C4-2B (cell line): Measurements from ENCODE around the gene KCNJ6.

Experiments used
- H3K27ac ChIP-seq: fragments of 450-650 bp; 2 replicates; pipeline ENCODE4 v1.5.1; 2017
- ZFX ChIP-seq: fragments of 450-650 bp; IDR thresholded peaks from 2 replicates; pipeline ENCODE4 v1.6.1; 2017
- TF ChIP-seq, protein P1 (sequence below): fragments of 450-650 bp; conservative IDR thresholded peaks from 2 replicates; pipeline ENCODE4 v1.5.1; 2017; ENCODE audit warnings: mild to moderate bottlenecking

KCNJ6 gene

DNA sequence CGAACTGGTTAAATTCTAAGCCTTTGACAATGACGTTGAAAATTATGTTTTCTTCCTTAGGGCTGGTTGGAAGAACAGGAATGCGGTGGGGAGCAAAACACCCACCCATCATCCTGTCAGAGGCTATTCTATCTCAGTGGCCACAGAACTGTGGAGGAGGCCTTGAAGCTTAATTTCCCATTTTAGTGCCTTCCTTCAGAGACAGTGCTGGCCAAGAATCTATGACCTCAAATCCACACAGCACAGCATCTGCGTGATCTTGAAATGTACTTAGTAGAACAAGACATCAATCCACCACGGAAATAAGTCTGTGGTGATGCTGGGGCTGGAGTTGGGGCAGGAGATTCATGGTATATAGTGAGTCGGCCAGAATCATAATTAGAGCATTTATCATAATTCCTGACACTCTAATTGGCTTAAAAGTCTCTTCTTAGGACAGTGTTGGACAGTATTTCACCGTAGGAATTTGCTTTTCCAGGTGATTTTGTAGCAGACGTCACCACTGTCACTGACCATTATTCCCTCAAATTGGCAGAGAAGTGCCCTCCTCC is 113.1 kb downstream of the KCNJ6 start:
- TF ChIP-seq, protein P1, sequence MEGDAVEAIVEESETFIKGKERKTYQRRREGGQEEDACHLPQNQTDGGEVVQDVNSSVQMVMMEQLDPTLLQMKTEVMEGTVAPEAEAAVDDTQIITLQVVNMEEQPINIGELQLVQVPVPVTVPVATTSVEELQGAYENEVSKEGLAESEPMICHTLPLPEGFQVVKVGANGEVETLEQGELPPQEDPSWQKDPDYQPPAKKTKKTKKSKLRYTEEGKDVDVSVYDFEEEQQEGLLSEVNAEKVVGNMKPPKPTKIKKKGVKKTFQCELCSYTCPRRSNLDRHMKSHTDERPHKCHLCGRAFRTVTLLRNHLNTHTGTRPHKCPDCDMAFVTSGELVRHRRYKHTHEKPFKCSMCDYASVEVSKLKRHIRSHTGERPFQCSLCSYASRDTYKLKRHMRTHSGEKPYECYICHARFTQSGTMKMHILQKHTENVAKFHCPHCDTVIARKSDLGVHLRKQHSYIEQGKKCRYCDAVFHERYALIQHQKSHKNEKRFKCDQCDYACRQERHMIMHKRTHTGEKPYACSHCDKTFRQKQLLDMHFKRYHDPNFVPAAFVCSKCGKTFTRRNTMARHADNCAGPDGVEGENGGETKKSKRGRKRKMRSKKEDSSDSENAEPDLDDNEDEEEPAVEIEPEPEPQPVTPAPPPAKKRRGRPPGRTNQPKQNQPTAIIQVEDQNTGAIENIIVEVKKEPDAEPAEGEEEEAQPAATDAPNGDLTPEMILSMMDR = no peak
- no peak for TF ChIP-seq ZFX
- H3K27ac ChIP-seq = no peak overlapping the region

DNA sequence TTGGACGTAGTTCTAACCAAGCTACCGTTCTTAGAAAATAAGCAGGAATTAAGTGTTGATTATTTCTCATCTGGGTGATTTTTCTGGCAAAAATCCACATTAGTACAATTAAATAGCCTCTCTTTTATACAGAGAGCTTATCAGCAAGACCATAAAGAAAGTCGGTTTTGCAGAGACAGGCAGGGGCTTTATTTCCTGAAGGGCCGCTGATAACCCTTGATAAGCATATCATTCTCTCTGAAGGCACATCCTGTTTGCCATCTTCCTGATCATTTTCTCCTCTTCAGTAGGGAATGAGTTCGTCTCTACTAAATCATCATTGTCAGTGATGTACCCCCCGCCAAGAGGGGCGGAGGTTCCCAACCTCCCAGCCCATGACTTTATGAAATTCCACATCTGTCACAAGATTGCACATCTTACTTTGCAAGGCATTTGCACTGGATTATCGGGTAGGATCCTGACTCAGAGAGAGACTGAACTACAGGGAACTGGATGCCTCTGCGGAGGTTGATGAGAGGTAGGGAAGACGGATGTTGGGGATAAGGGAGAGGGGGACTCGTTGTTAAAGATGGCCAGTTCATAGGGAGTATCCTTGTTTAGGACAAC is 115.7 kb downstream of the KCNJ6 start:
- TF ChIP-seq, protein P1 = no peak
- TF ChIP-seq ZFX = no peak
- no peak overlapping the region for H3K27ac ChIP-seq

DNA sequence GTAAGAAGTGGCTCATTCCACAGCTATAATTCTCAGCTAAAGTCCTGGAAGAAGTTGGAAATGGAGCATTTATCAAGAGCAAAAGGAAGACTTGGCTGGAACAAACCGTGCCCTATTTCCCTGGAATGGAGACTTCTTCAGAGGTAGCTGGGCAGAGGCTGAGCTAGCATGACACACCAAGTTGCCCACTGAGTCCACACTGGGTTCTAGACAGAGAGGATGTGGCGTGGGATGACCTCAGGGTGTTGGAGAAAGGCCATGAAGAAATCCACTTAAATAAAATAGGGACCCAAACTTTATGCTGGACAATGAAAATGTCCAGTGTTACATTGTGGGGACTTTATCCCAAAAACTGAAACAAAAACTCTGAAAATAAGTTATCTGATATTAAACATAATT is 116.2 kb downstream of the KCNJ6 start:
- H3K27ac ChIP-seq = no peak overlapping the region
- TF ChIP-seq, protein P1 = no peak
- no peak for TF ChIP-seq ZFX

DNA sequence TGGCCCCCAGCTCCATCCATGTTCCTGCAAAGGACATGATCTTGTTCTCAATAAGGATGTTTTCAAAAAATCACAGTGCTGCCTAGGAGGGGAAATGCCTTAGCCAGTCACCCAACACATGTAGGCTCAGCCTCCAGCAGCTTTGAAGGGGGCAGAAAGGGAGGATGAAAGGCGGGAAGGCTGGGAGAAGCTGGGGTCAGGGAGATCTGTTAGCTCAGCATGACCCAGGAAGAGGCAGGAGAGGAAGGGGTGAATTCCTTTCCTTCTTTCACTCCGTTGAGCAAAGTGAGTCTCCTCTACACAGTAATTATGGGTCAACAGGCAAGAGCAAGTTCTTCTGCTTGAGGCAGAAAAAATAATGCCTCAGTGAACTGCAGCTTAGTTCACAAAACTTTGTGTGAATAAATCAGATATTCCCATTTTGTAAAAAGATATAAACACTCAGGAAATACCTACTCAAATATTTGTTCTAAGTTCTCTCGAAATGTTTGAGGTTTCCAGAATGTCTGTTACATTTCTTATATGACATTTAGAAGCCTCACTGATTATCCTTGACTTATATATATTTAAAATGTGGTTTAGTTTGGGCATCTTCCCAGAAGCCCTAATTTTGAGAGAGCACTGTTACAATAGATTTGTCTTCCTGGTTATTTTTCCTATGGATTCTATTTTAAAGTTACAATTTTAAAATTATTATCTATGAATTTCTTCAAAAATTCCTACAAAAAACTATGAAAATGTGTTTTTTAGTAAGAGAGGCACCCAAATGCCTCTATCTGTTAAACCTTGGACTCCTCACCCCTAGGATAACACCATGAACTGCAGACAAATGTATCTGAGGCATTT is 116.8 kb downstream of the KCNJ6 start:
- TF ChIP-seq ZFX = no peak
- TF ChIP-seq, protein P1 = no peak
- no peak overlapping the region for H3K27ac ChIP-seq

DNA sequence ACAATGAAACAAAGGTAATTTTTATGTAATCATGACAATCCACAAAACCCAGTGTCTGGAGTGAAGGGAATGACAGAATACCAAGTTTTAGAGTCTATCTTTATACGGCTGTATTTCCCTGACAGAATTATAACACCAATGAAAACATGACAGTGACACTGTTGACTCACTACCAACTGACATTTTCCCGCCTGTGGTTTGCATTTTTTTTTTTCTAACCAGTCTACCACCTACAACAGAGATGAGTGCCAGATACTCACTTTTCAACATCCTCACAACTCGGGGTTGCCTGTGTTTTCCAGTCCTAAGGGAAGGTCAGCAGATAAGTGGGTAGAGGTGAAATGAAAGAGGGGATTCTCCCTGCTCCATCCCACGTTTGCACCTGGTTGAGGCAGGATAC is 118.9 kb downstream of the KCNJ6 start:
- H3K27ac ChIP-seq = no peak overlapping the region
- TF ChIP-seq, protein P1 = no peak
- TF ChIP-seq ZFX = no peak

DNA sequence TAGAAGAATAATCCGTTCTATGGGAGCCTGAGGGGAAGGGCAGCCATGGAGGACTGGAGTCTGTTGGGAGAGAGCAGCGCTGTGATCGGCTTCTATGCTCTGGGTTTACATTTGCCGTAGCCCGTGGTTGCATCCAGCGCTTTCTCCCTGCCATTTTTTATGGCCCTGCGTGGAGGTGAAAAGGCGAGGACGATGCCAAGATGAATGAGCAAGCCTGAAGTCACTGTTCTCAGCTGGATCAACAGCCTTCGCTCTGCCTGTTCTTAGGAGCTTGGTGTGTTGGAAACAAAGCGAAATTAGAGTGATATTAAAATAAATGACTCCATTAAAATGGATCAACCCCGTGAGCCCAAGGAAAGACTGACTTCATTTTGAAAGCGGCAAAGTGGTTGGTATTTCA is 120.2 kb downstream of the KCNJ6 start:
- TF ChIP-seq, protein P1 = no peak
- TF ChIP-seq ZFX = no peak
- H3K27ac ChIP-seq = no peak overlapping the region

DNA sequence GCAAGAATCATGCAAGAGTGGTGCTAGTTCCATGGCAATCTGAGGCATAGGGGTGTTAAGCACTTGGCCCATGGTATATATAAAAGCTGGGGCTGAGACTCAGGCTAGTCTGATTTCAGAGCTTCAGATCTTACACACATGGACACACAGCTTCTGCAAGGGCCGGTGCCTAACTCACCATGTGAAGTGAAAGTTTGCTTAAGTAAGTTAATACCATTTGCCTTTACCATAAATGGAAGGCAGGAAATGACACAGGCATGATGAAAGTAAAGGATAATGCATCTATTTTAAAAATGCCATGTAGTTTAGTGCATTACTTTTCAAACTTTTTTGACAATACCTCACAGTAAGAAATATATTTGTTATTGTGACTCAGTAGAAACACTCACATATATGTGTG is 122.6 kb downstream of the KCNJ6 start:
- TF ChIP-seq, protein P1 = no peak
- no peak for TF ChIP-seq ZFX
- H3K27ac ChIP-seq = no peak overlapping the region
